ENCODE measurements around the gene PLD4.

GRCh38 chr14:104932676-104933631 is 8.3 kb downstream of the PLD4 start:
- TF ChIP-seq POLR2A (IDR thresholded peaks at IDR 0.05) = no peak
- TF ChIP-seq CTCF (IDR thresholded peaks at IDR 0.05) = peak; percentile 51 to 87 (median 81)
